MCF 10A (cell line): ENCODE measurements around the gene DLG2. TPM values are rescaled to one million over a fixed set of nuclear protein-coding genes. Genes with fewer than 3 reads are reported as not detected.

Source experiments
- BruUV-seq: library from RNA; stranded (reverse); fragments of 400-500 nt; replicated peaks from 2 replicates; lab custom pipeline; 2021; lab: Mats Ljungman, UMichigan
- CTCF ChIA-PET: fragments of 300-600 bp; sonication (Branson Sonifier 250); formaldehyde crosslinking; extraction: SDS; loops from one replicate; lab custom pipeline; 2021; ENCODE audit warnings: antibody characterized with exemption, inconsistent platforms; lab: Yijun Ruan, JAX
- POLR2A ChIA-PET: fragments of 300-600, 350-650 bp; sonication (Branson Sonifier 250); formaldehyde crosslinking; extraction: SDS; loops from one replicate; lab custom pipeline; 2020; ENCODE audit warnings: antibody characterized with exemption, inconsistent platforms; lab: Yijun Ruan, JAX
- DNase-seq: peaks from one replicate; pipeline ENCODE4 v3.0.0-alpha.2; 2018; ENCODE audit not compliant: unreplicated experiment
- H3K27ac Mint-ChIP-seq: one replicate; pipeline ENCODE4 v1.8.0; 2022; ENCODE audit warnings: mild to moderate bottlenecking, low read depth, mixed read lengths; ENCODE audit not compliant: unreplicated experiment
- H3K27me3 Mint-ChIP-seq: one replicate; pipeline ENCODE4 v1.8.0; 2022; ENCODE audit warnings: mixed read lengths; ENCODE audit not compliant: insufficient read depth, unreplicated experiment
- H3K36me3 Mint-ChIP-seq: one replicate; pipeline ENCODE4 v1.8.0; 2022; ENCODE audit warnings: mild to moderate bottlenecking, moderate library complexity, mixed read lengths; ENCODE audit not compliant: insufficient read depth, unreplicated experiment
- H3K4me1 Mint-ChIP-seq: one replicate; pipeline ENCODE4 v1.8.0; 2022; ENCODE audit warnings: mixed read lengths; ENCODE audit not compliant: insufficient read depth, unreplicated experiment
- H3K4me3 Mint-ChIP-seq: one replicate; pipeline ENCODE4 v1.8.0; 2022; ENCODE audit warnings: mild to moderate bottlenecking, moderate library complexity, mixed read lengths; ENCODE audit not compliant: unreplicated experiment
- H3K9me3 Mint-ChIP-seq: one replicate; pipeline ENCODE4 v1.8.0; 2022; ENCODE audit warnings: mixed read lengths; ENCODE audit not compliant: unreplicated experiment
- intact Hi-C: fragments of 100-400 bp; cut with micrococcal nuclease; formaldehyde crosslinking; loops from 2 replicates; pipeline ENCODE4 v1.14.1; 2022
- total RNA-seq: library from RNA; stranded (reverse); gene quantifications from 2 replicates; pipeline ENCODE4 v1.2.3, GENCODE V29; 2022
- TF ChIP-seq, protein P1 (sequence below): fragments of 200-600 bp; IDR thresholded peaks from one replicate; pipeline ENCODE4 v1.8.0; 2022; ENCODE audit warnings: antibody characterized with exemption, mild to moderate bottlenecking; ENCODE audit not compliant: unreplicated experiment

Gene DLG2
- total RNA-seq, 1 experiment from 2014 or later, result 0.26 TPM

DNA sequence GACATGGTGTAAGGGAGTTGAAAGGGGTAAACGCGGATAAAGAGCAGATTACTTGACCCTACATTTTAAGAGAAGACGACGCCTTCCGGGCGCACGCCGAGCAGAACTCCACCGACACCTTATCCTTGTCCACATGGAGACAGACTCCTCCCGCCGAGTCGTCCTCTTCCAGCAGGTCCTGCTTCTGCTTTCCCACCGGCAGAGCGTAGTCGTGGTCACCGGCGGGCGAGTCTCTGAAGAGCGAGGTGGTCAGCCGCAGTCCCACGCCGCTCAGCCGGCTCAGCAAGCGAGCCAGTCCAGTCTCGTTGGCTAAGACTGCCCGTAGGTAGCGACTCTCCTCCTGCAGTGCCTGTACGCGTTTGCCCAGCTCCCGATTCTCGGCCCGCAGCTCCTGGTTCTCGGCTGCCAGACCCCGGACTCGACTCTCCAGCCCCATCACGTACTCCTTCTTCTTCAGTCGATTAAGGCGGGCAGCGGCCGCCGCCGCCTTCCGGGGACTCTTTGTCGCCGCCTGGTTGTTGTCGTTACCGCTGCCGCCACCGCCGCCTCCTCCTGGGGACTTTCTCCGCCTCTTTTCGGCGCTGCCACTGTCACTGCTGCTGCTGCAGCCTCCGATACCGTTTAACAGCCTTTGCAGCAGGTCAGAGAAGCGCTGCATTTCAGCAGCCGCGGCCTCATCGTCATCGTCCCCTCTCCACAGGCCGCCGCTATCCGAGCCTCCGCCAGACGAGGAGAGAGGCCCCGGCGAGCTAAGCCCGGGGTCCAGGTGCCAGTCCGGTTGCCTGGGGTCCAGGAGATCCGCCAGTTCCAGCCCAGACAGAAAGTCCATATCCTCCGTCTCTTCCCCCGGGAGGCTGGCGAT is 36.8 kb upstream of the DLG2 start:
- Mint-ChIP-seq H3K27ac (peak overlapping the region; percentile 95), H3K4me1 (peaks cover 33% of the 10 kb centered on the region), H3K27me3 (no peaks in the 10 kb centered on the region), H3K9me3 (no peaks in the 10 kb centered on the region), H3K4me3 (peak overlapping the region; percentile 95), H3K36me3 (peaks cover 59% of the 10 kb centered on the region)
- POLR2A ChIA-PET, result interaction anchor here (0.6 to 10.2 kb wide), 14 partner anchors 13 to 966 kb away, joined by 3 to 254 read pairs (median 4); partner anchors contain the start of genes DLG2, HIKESHI, TMEM126A and TMEM126B
- TF ChIP-seq, protein P1, sequence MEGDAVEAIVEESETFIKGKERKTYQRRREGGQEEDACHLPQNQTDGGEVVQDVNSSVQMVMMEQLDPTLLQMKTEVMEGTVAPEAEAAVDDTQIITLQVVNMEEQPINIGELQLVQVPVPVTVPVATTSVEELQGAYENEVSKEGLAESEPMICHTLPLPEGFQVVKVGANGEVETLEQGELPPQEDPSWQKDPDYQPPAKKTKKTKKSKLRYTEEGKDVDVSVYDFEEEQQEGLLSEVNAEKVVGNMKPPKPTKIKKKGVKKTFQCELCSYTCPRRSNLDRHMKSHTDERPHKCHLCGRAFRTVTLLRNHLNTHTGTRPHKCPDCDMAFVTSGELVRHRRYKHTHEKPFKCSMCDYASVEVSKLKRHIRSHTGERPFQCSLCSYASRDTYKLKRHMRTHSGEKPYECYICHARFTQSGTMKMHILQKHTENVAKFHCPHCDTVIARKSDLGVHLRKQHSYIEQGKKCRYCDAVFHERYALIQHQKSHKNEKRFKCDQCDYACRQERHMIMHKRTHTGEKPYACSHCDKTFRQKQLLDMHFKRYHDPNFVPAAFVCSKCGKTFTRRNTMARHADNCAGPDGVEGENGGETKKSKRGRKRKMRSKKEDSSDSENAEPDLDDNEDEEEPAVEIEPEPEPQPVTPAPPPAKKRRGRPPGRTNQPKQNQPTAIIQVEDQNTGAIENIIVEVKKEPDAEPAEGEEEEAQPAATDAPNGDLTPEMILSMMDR, result peak; percentile 35
- intact Hi-C loops, result loop anchor here (1.0 to 2.0 kb wide), 2 partner anchors 35 to 69 kb away; partner anchors contain the start of gene TMEM126B
- DNase-seq, result peak; percentile 57
- CTCF ChIA-PET, result interaction anchor here (0.5 to 1.7 kb wide), 5 partner anchors 15 to 554 kb away, joined by 3 to 5 read pairs (median 3); partner anchors contain the start of gene TMEM126A
- no TSS peak for BruUV-seq

DNA sequence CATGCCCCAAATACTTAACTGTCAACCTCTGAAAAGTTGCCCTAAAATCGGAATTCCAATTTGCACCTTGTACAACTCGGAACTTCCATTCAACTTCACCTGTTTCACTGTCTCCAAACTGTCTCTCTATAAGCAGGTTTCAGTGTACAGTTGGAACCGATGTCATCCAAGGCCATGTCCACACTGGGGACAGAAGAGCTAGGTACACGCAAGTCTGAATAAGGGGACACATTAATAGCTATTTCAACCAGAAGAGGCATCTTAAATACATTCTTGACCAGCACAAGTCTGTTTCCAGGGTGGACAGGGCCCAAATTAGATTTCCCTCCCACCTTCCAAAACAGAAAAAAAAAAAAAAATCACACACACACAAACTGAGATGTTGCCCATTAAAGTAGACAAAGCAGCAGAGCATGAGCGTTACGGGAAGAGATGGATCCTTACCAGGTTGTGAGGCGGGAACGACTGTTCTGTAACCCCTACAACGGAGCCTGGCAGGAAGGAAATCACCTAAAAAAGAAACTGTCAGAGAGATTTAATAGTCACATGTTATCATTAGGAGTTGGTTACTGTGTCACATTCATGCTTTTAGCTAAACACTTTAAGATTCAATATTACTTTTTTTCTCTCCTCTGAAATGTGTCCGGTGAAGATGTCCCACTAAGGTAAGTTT is 36.1 kb upstream of the DLG2 start:
- ChIA-PET CTCF (interaction anchor here (0.5 to 1.0 kb wide), 2 partner anchors 14 to 555 kb away, joined by 3 to 5 read pairs; no protein-coding TSS in a partner anchor), POLR2A (interaction anchor here (0.6 to 10.2 kb wide), 10 partner anchors 13 to 965 kb away, joined by 3 to 254 read pairs (median 4); partner anchors contain the start of genes DLG2, HIKESHI, TMEM126A and TMEM126B)

DNA sequence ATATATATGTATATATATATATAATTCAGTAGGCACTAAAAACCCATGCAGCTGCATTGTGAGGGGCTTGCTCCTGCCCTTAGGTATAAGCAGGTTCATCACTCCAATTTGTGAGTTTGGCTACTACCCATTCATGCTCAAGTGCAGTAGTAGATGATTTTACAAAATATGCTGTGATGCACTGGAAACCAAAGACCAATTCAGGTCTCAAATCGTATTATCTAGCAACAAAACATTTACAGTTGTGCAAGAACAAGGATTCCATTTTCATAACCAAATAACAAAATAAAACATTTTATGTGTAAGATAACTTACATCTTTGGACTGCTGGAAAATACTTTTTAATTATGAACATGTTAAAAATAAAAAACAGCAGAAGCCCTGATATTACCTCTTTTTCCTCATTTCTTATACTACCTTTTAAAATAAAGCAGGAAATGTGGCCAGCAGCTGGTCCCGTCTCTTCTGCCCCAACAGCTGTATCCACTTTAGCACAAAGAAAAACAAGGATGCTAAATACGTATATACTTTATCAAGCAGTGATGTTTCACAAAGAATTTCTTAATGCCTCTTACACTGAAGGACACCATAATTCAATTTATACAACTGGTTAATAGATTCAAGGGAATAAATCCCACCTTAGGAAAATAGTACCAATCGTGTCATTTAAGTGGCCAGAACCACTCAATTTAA is 35.0 kb upstream of the DLG2 start:
- CTCF ChIA-PET, result no interaction called here
- no TSS peak for BruUV-seq

More for the DNA sequence above, 36.1 kb upstream of the DLG2 start:
- Mint-ChIP-seq H3K9me3 (no peaks in the 10 kb centered on the region), H3K27me3 (no peaks in the 10 kb centered on the region), H3K4me1 (peaks cover 33% of the 10 kb centered on the region), H3K36me3 (peaks cover 66% of the 10 kb centered on the region), H3K27ac (peak overlapping the region; percentile 95), H3K4me3 (peak overlapping the region; percentile 95)
- intact Hi-C loops, result no loop called here
- no peak for DNase-seq
- BruUV-seq, result TSS peak; percentile 29
- TF ChIP-seq, protein P1, result no peak

More for the DNA sequence above, 35.0 kb upstream of the DLG2 start:
- no peak for DNase-seq
- peaks cover 77% of the 10 kb centered on the region for H3K36me3 Mint-ChIP-seq
- intact Hi-C loops, result no loop called here
- peaks cover 33% of the 10 kb centered on the region for H3K4me1 Mint-ChIP-seq
- TF ChIP-seq, protein P1, result no peak
- H3K9me3 Mint-ChIP-seq, result no peaks in the 10 kb centered on the region
- POLR2A ChIA-PET, result interaction anchor here (1.0 to 10.2 kb wide), 3 partner anchors 12 to 584 kb away, joined by 5 to 254 read pairs (median 42); partner anchors contain the start of genes DLG2, TMEM126A and TMEM126B
- no peak overlapping the region for H3K27ac Mint-ChIP-seq
- peak overlapping the region; percentile 95 for H3K4me3 Mint-ChIP-seq
- H3K27me3 Mint-ChIP-seq, result no peaks in the 10 kb centered on the region
